ENCODE data around the gene ABL2. TPM values are rescaled to one million over a fixed set of nuclear protein-coding genes. Genes with fewer than 3 reads are reported as not detected.

ABL2 gene
- total RNA-seq, 2 donors from 2014 or later = 20.2 to 28.0 TPM

DNA sequence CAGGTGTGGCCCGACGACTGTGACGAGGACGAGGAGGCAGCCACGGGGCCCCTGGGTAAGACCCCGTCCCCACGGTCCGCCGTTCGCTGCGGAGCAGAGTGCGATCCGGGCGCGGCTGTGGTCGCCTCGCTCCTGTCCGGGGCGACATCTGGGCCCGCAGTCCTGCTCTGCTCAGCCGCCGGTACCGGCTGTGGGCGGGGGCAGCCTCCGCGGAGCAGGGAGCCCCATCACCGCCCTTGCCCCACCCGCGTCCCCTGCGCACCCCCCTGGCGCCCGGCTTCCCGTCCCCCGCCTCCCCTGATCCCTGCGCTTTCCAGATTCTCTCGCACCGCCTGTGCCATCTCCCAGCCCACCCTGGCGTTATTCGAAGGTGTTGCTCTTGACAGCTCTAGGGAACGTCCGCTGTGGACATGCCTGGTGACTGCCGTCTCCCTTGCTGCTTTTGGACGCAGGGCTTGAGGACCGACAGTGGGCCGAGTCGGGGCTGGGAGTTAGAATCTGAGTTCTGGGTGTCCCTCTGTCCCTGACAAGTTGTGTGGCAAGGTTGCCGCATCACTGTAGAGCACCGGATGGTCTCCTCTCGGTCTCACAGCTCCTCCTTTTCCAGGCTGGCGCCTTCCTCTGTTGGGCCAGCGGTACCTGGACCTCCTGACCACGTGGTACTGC, 147.0 kb downstream of the ABL2 start:
- no peaks in the 10 kb centered on the region for H3K4me1 ChIP-seq (ENCODE audit: control insufficient read depth, insufficient read depth, low read length)
- Mint-ChIP-seq H3K4me3 (peak overlapping the region; percentile 78), H3K4me1 (peaks cover 22% of the 10 kb centered on the region), H3K9me3 (no peaks in the 10 kb centered on the region), H3K27ac (peak overlapping the region; percentile 83), H3K36me3 (ENCODE audit: low read depth) (peaks cover 14% of the 10 kb centered on the region), H3K27me3 (ENCODE audit: insufficient read depth) (no peaks in the 10 kb centered on the region)
- H3K27me3 ChIP-seq (ENCODE audit: control insufficient read depth, insufficient read depth, low read length, poor library complexity, severe bottlenecking) = no peaks in the 10 kb centered on the region
- peak overlapping the region; percentile 80 for H3K4me3 ChIP-seq (ENCODE audit: low read length)
- 0 to 1% methylated on average over 12 to 52 of the region's 52 CpGs for WGBS, 2 experiments (ENCODE audit: insufficient coverage in 1 of 2, insufficient read length in 1 of 2)
- H3K9ac ChIP-seq (ENCODE audit: extremely low read depth, low read length, poor library complexity, severe bottlenecking) = peak overlapping the region; percentile 69
- TF ChIP-seq, protein P1, sequence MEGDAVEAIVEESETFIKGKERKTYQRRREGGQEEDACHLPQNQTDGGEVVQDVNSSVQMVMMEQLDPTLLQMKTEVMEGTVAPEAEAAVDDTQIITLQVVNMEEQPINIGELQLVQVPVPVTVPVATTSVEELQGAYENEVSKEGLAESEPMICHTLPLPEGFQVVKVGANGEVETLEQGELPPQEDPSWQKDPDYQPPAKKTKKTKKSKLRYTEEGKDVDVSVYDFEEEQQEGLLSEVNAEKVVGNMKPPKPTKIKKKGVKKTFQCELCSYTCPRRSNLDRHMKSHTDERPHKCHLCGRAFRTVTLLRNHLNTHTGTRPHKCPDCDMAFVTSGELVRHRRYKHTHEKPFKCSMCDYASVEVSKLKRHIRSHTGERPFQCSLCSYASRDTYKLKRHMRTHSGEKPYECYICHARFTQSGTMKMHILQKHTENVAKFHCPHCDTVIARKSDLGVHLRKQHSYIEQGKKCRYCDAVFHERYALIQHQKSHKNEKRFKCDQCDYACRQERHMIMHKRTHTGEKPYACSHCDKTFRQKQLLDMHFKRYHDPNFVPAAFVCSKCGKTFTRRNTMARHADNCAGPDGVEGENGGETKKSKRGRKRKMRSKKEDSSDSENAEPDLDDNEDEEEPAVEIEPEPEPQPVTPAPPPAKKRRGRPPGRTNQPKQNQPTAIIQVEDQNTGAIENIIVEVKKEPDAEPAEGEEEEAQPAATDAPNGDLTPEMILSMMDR (conservative IDR thresholded peaks at IDR 0.05) = no peak
- peak; percentile 85 for DNase-seq
- H3K9me3 ChIP-seq (ENCODE audit: control insufficient read depth, low read length) = no peaks in the 10 kb centered on the region
- H3K36me3 ChIP-seq (ENCODE audit: control insufficient read depth, insufficient read depth, low read length) = peaks cover 5% of the 10 kb centered on the region
- no peak overlapping the region for H3K27ac ChIP-seq (ENCODE audit: low read depth, low read length)

DNA sequence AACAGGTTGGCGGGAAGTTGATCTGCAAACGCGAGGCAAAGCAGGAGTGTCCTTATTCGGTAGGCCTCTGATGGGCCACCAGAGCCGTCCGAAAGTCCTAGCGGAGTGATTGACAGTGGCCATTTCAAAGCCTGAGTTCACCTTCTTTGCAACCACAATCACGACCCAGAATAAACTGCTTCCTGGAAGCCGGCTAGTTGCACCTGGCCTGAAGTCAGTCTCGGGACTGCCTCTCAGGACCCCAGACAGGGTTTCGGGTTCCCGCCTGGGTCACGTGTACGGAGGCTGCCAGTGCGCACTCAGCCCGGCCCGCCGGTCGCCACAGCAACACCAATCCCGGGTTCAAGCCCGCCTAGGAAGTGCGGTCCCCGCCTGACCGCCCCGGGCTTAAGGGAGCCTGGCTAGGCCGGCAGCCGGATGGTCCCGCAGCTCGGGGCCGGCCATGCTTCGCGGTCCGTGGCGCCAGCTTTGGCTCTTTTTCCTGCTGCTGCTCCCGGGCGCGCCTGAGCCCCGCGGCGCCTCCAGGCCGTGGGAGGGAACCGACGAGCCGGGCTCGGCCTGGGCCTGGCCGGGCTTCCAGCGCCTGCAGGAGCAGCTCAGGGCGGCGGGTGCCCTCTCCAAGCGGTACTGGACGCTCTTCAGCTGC, 147.7 kb downstream of the ABL2 start, which contains the start of gene TOR3A:
TSS of gene TOR3A (plus strand) at position 384 of the 646 bp plus-strand sequence. CDS start at position 443, 59 bp downstream.
- H3K9me3 Mint-ChIP-seq = no peaks in the 10 kb centered on the region
- Histone ChIP-seq H3K9me3 (ENCODE audit: control insufficient read depth, low read length) (no peaks in the 10 kb centered on the region), H3K27me3 (ENCODE audit: control insufficient read depth, insufficient read depth, low read length, poor library complexity, severe bottlenecking) (no peaks in the 10 kb centered on the region), H3K27ac (ENCODE audit: low read depth, low read length) (no peak within 1 kb of the TSS), H3K4me1 (ENCODE audit: control insufficient read depth, insufficient read depth, low read length) (no peaks in the 10 kb centered on the region), H3K36me3 (ENCODE audit: control insufficient read depth, insufficient read depth, low read length) (peaks cover 6% of the 10 kb centered on the region), H3K9ac (ENCODE audit: extremely low read depth, low read length, poor library complexity, severe bottlenecking) (peak within 1 kb of the TSS; percentile 69), H3K4me3 (ENCODE audit: low read length) (peak within 1 kb of the TSS; percentile 80)
- H3K27ac Mint-ChIP-seq = peak within 1 kb of the TSS; percentile 91
- peak within 1 kb of the TSS; percentile 78 for H3K4me3 Mint-ChIP-seq
- TF ChIP-seq, protein P1 (conservative IDR thresholded peaks at IDR 0.05) = no peak
- H3K36me3 Mint-ChIP-seq (ENCODE audit: low read depth) = peaks cover 12% of the 10 kb centered on the region
- H3K27me3 Mint-ChIP-seq (ENCODE audit: insufficient read depth) = no peaks in the 10 kb centered on the region
- 1% methylated on average over 25 to 51 of the region's 51 CpGs for WGBS, 2 experiments (ENCODE audit: insufficient coverage in 1 of 2, insufficient read length in 1 of 2)
- peaks cover 19% of the 10 kb centered on the region for H3K4me1 Mint-ChIP-seq
- DNase-seq = peak; percentile 98

DNA sequence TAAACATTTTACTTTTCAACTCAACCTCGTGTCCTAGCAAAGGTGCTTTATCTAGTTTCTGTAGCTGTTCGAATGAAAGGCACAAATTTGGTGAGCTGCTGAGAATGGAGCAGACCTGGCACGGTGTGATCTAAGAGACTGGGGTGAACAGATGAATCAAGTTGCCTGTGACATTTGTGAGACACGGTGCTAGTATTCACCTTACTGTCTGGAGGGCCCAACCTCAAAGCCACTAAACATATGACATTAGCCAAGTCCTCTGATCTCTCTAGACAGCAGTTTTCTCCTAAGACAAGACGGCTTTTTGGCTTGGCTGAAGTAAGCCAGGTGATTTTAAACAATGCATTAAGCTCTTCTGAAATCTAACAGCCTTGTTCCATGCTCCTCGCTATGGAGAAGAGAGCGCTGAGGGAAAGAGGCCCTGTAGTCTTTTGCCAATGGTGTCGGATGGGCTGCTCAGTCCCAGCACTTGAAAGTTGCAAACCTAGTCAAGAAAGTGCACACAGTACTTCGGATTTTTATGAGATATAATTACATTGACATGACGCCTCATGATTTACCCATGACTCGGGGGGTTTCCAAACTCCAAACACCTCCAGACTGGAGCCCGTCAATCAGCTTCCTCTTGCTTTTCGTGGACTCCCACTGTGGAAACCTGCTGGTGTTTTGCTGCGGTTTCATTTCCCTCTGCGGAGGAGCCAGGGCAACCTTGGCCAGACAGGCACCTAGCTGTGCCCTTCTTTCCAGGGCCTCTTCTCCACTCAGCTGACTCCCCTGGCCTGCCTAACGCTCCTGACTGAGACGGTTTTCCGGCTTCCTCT, 148.4 kb downstream of the ABL2 start:
- 68 to 73% methylated on average over 17 to 18 of the region's 18 CpGs for WGBS, 2 experiments (ENCODE audit: insufficient coverage in 1 of 2, insufficient read length in 1 of 2)
- H3K4me1 ChIP-seq (ENCODE audit: control insufficient read depth, insufficient read depth, low read length) = no peaks in the 10 kb centered on the region
- Mint-ChIP-seq H3K4me3 (peak overlapping the region; percentile 78), H3K27me3 (ENCODE audit: insufficient read depth) (no peaks in the 10 kb centered on the region), H3K4me1 (peaks cover 19% of the 10 kb centered on the region), H3K9me3 (no peaks in the 10 kb centered on the region), H3K27ac (peak overlapping the region; percentile 91), H3K36me3 (ENCODE audit: low read depth) (peaks cover 8% of the 10 kb centered on the region)
- no peak for DNase-seq
- no peaks in the 10 kb centered on the region for H3K9me3 ChIP-seq (ENCODE audit: control insufficient read depth, low read length)
- peaks cover 9% of the 10 kb centered on the region for H3K36me3 ChIP-seq (ENCODE audit: control insufficient read depth, insufficient read depth, low read length)
- H3K27ac ChIP-seq (ENCODE audit: low read depth, low read length) = no peak overlapping the region
- no peaks in the 10 kb centered on the region for H3K27me3 ChIP-seq (ENCODE audit: control insufficient read depth, insufficient read depth, low read length, poor library complexity, severe bottlenecking)
- TF ChIP-seq, protein P1 (conservative IDR thresholded peaks at IDR 0.05) = no peak
- H3K4me3 ChIP-seq (ENCODE audit: low read length) = peak overlapping the region; percentile 80
- H3K9ac ChIP-seq (ENCODE audit: extremely low read depth, low read length, poor library complexity, severe bottlenecking) = peak overlapping the region; percentile 12

All from endodermal cell (in vitro differentiated cells).